GM12878 (cell line): ENCODE measurements around the gene APCDD1L. TPM values are rescaled to one million over a fixed set of nuclear protein-coding genes. Genes with fewer than 3 reads are reported as not detected.

Experiments used
- ATAC-seq: fragments of 200-7000 bp; cut with Tn5 transposase; 3 replicates; pipeline ENCODE4 v1.9.1; 2020; ENCODE audit warnings: mild to moderate bottlenecking, moderate library complexity
- BruUV-seq: library from RNA; stranded (reverse); fragments of 400-500 nt; replicated peaks from 2 replicates; lab custom pipeline; 2021; lab: Mats Ljungman, UMichigan
- CTCF ChIA-PET: fragments of 300-600 bp; sonication (Branson Sonifier 250); formaldehyde crosslinking; extraction: SDS; loops from one replicate; lab custom pipeline; 2021; ENCODE audit warnings: inconsistent platforms; lab: Yijun Ruan, JAX
- POLR2A ChIA-PET: fragments of 350-600 bp; formaldehyde crosslinking; extraction: SDS; loops from one replicate; lab custom pipeline; 2021; ENCODE audit warnings: inconsistent platforms; lab: Charles Lee
- RAD21 ChIA-PET: fragments of 300-600 bp; sonication (Branson Sonifier 250); formaldehyde crosslinking; loops from one replicate; lab custom pipeline; 2023; ENCODE audit warnings: antibody characterized with exemption; ENCODE audit not compliant: unreplicated experiment; lab: Charles Lee
- SMC1A ChIA-PET: fragments of 300-600 bp; sonication (Branson Sonifier 250); formaldehyde crosslinking; loops from one replicate; lab custom pipeline; 2023; ENCODE audit not compliant: unreplicated experiment, uncharacterized antibody; lab: Charles Lee
- DNase-seq: peaks from one replicate; pipeline ENCODE4 v3.0.0-alpha.2; 2011; ENCODE audit warnings: low read depth, low spot score
- FAIRE-seq: peaks from 3 replicates; lab custom pipeline; 2011; peaks lifted over from hg19 to GRCh38; lab: Jason Lieb, UNC
- H2AFZ ChIP-seq: 2 replicates; pipeline ENCODE4 v1.6.0; 2011; ENCODE audit warnings: low read depth, low read length, control low read depth; ENCODE audit not compliant: control insufficient read depth
- H3K27ac ChIP-seq: 2 replicates; pipeline ENCODE4 v1.5.1; 2011; ENCODE audit warnings: control low read depth; ENCODE audit not compliant: control insufficient read depth, insufficient read depth
- H3K27me3 ChIP-seq, 2 experiments: replicated peaks in 1 of 2; 2 replicates each; pipeline versions ENCODE4 v1.6.0 to v1.6.1; 2011; ENCODE audit warnings: low read length in 1 of 2; ENCODE audit not compliant: control insufficient read depth in 2 of 2, insufficient read depth in 2 of 2
- H3K36me3 ChIP-seq, 2 experiments: 2 replicates each; pipeline ENCODE4 v1.5.1; 2011; ENCODE audit warnings: low read length in 1 of 2; ENCODE audit not compliant: control insufficient read depth in 2 of 2, insufficient read depth in 2 of 2
- H3K4me1 ChIP-seq: 2 replicates; pipeline ENCODE4 v1.6.1; 2011; ENCODE audit warnings: mild to moderate bottlenecking, low read length, moderate library complexity, mixed read lengths; ENCODE audit not compliant: control insufficient read depth, insufficient read depth
- H3K4me2 ChIP-seq: 2 replicates; pipeline ENCODE4 v1.6.0; 2011; ENCODE audit warnings: control low read depth; ENCODE audit not compliant: control insufficient read depth, insufficient read depth
- H3K4me3 ChIP-seq: fragments of 200-600 bp; sonication (generic); 2 replicates; pipeline ENCODE4 v1.5.1; 2016
- H3K79me2 ChIP-seq: 2 replicates; pipeline ENCODE4 v1.6.0; 2011; ENCODE audit warnings: low read length; ENCODE audit not compliant: control insufficient read depth, insufficient read depth
- H3K9ac ChIP-seq: 2 replicates; pipeline ENCODE4 v1.8.0; 2011; ENCODE audit warnings: low read length, control low read depth, mixed read lengths; ENCODE audit not compliant: control insufficient read depth, insufficient read depth
- H3K9me3 ChIP-seq: replicated peaks from 3 replicates; pipeline ENCODE4 v1.5.1; 2011; ENCODE audit warnings: mild to moderate bottlenecking, low read length; ENCODE audit not compliant: control insufficient read depth, insufficient read depth
- H4K20me1 ChIP-seq: 2 replicates; pipeline ENCODE4 v1.6.0; 2011; ENCODE audit not compliant: control insufficient read depth, insufficient read depth
- ASH2L ChIP-seq: fragments of 300-600, 200-600 bp; sonication (generic); IDR thresholded peaks from 2 replicates; pipeline ENCODE4 v1.6.1; 2017; ENCODE audit warnings: low read depth, mild to moderate bottlenecking, borderline replicate concordance
- ATF2 ChIP-seq: IDR thresholded peaks from 2 replicates; pipeline ENCODE4 v1.6.1; 2012; ENCODE audit warnings: low read length, inconsistent platforms
- BRCA1 ChIP-seq: IDR thresholded peaks from 2 replicates; pipeline ENCODE4 v1.6.1; 2011; ENCODE audit warnings: low read depth, low read length, improper control_type of control experiment
- CBFB ChIP-seq: IDR thresholded peaks from 2 replicates; pipeline ENCODE4 v1.6.1; 2016; ENCODE audit warnings: antibody characterized with exemption, low read depth
- KDM1A ChIP-seq: fragments of 200-600 bp; sonication (generic); IDR thresholded peaks from 2 replicates; pipeline ENCODE4 v1.6.1; 2016; ENCODE audit warnings: borderline replicate concordance
- MEF2A ChIP-seq: IDR thresholded peaks from 2 replicates; pipeline ENCODE4 v1.6.1; 2011; ENCODE audit warnings: low read depth, mild to moderate bottlenecking, low read length, moderate library complexity; ENCODE audit not compliant: insufficient read depth
- MXI1 ChIP-seq: fragments of 150-350 bp; IDR thresholded peaks from 2 replicates; pipeline ENCODE4 v1.6.1; 2011; ENCODE audit warnings: low read depth, mild to moderate bottlenecking, inconsistent platforms, low read length, improper control_type of control experiment
- NFYB ChIP-seq: IDR thresholded peaks from 2 replicates; pipeline ENCODE4 v1.6.1; 2011; ENCODE audit warnings: low read depth, mild to moderate bottlenecking, low read length, improper control_type of control experiment, moderate library complexity; ENCODE audit not compliant: insufficient read depth
- PRDM15 ChIP-seq: fragments of 450-650 bp; formaldehyde crosslinking; IDR thresholded peaks from 2 replicates; pipeline ENCODE4 v1.4.0; 2020; ENCODE audit warnings: mild to moderate bottlenecking, moderate library complexity
- SIX5 ChIP-seq: IDR thresholded peaks from 2 replicates; pipeline ENCODE4 v1.6.1; 2011; ENCODE audit warnings: mild to moderate bottlenecking, low read depth, low read length, moderate library complexity; ENCODE audit not compliant: severe bottlenecking
- WGBS: methylation state at CpG from one replicate; pipeline ENCODE4 v1.1.6; 2016; ENCODE audit warnings: low lambda C conversion rate; ENCODE audit not compliant: insufficient replicate concordance, insufficient coverage; ENCODE audit errors: missing lambda C conversion rate; 5-methylcytosine and 5-hydroxymethylcytosine counted together
- in situ Hi-C: fragments of 300-500 bp; cut with MboI; formaldehyde crosslinking; loops from 9 replicates; pipeline ENCODE4 v1.14.3; 2018; ENCODE audit warnings: mixed read lengths
- intact Hi-C: fragments of 100-400 bp; cut with micrococcal nuclease; formaldehyde crosslinking; loops from one replicate; pipeline ENCODE4 v1.14.2; 2022; ENCODE audit not compliant: unreplicated experiment
- polyA plus RNA-seq, 11 experiments: library from polyadenylated mRNA; depleted of rRNA in 4 of 11; unstranded in 6 of 11; stranded (reverse) in 5 of 11; fragments of >200 nt; fragmentation: Nextera tagmentation in 4 of 11; fragmentation: Illumina TruSeq in 1 of 11; extraction: Ambion mirVana in 4 of 11; extraction: Trizol in 1 of 11; gene quantifications; 1 replicate in 1 of 11; 2 replicates in 10 of 11; pipeline versions ENCODE4 v1.2.1 to v1.2.3, GENCODE V29; 2011 to 2016; ENCODE audit warnings: inconsistent platforms in 2 of 11, missing spikeins in 2 of 11, low read depth in 1 of 11
- total RNA-seq, 4 experiments: library from RNA; depleted of rRNA in 3 of 4; stranded (reverse); fragments of >200 nt in 3 of 4; fragmentation: Illumina TruSeq in 1 of 4; extraction: Trizol in 1 of 4; gene quantifications; 2 replicates each; pipeline versions ENCODE4 v1.2.1 to v1.2.3, GENCODE V29; 2013 to 2021

The APCDD1L gene
- total and polyA plus RNA-seq, 10 of the 15 experiments (the other 5 are each of a cell fraction or from before 2014, with no cell fraction given) = 0.14 to 0.50 TPM; not detected in 8

GRCh38 chr20:58557733-58558342, 42.6 kb upstream of the APCDD1L start:
- TF ChIP-seq MEF2A (no peak), MXI1 (no peak), NFYB (no peak), BRCA1 (no peak), ATF2 (no peak), PRDM15 (CRISPR knock-in tag) (no peak), ASH2L (no peak), CBFB (no peak), SIX5 (no peak), KDM1A (no peak)
- FAIRE-seq (no peak), ATAC-seq (no peak), DNase-seq (no peak)
- Histone ChIP-seq H3K27ac (no peak overlapping the region), H3K9ac (no peak overlapping the region), H3K36me3 (no peaks in the 10 kb centered on the region), H3K9me3 (no peaks in the 10 kb centered on the region), H4K20me1 (no peaks in the 10 kb centered on the region), H3K4me2 (no peak overlapping the region), H2AFZ (no peak overlapping the region), H3K4me1 (no peaks in the 10 kb centered on the region), H3K79me2 (no peaks in the 10 kb centered on the region), H3K27me3 (no peaks in the 10 kb centered on the region), H3K4me3 (no peak overlapping the region)
- WGBS = 35% methylated on average over 10 of the region's 10 CpGs
- ChIA-PET POLR2A (no interaction called here), CTCF (no interaction called here), RAD21 (no interaction called here), SMC1A (no interaction called here)
- in situ Hi-C loops = loop anchor here (25.0 kb wide), 1 partner anchor 1254 kb away; no protein-coding TSS in a partner anchor
- intact Hi-C loops = no loop called here
- BruUV-seq = no TSS peak
